KMS-11 (cell line): ENCODE data around the gene MACO1.

Experiments used
- H2AFZ ChIP-seq: fragments of 200-600 bp; sonication (generic); 2 replicates; pipeline ENCODE4 v1.6.1; 2016; ENCODE audit warnings: antibody characterized with exemption, mixed run types, low read depth
- H3K27ac ChIP-seq: fragments of 200-600 bp; sonication (generic); 2 replicates; pipeline ENCODE4 v1.6.1; 2016; ENCODE audit warnings: mild to moderate bottlenecking, mixed run types
- H3K27me3 ChIP-seq: fragments of 200-600 bp; sonication (generic); 2 replicates; pipeline ENCODE4 v1.6.1; 2017; ENCODE audit warnings: mild to moderate bottlenecking, low read depth, mixed run types, moderate library complexity; ENCODE audit not compliant: insufficient read depth
- H3K36me3 ChIP-seq: fragments of 200-600 bp; sonication (generic); 2 replicates; pipeline ENCODE4 v1.6.1; 2017; ENCODE audit warnings: mild to moderate bottlenecking, mixed run types; ENCODE audit not compliant: insufficient read depth
- H3K4me1 ChIP-seq: fragments of 200-600 bp; sonication (generic); 2 replicates; pipeline ENCODE4 v1.6.1; 2016; ENCODE audit warnings: mild to moderate bottlenecking, low read depth, mixed run types; ENCODE audit not compliant: poor library complexity, severe bottlenecking
- H3K4me2 ChIP-seq: fragments of 200-600 bp; sonication (generic); 2 replicates; pipeline ENCODE4 v1.7.0; 2016; ENCODE audit warnings: mild to moderate bottlenecking, mixed run types
- H3K4me3 ChIP-seq: fragments of 200-600 bp; sonication (generic); IDR thresholded peaks from 2 replicates; pipeline ENCODE4 v1.6.1; 2017; ENCODE audit warnings: low read depth, low read length, mixed read lengths; ENCODE audit not compliant: insufficient read depth
- H3K79me2 ChIP-seq: fragments of 200-600 bp; sonication (generic); 2 replicates; pipeline ENCODE4 v1.6.1; 2016; ENCODE audit warnings: low read depth, mixed run types; ENCODE audit not compliant: insufficient read depth
- H3K9ac ChIP-seq: fragments of 200-600 bp; sonication (generic); 2 replicates; pipeline ENCODE4 v1.6.1; 2016; ENCODE audit warnings: mild to moderate bottlenecking, mixed run types
- H4K20me1 ChIP-seq: fragments of 200-600 bp; sonication (generic); 2 replicates; pipeline ENCODE4 v1.6.1; 2016; ENCODE audit warnings: mild to moderate bottlenecking, mixed run types; ENCODE audit not compliant: insufficient read depth
- TF ChIP-seq, protein P1 (sequence below): fragments of 200-600 bp; sonication (generic); conservative IDR thresholded peaks from 2 replicates; pipeline ENCODE4 v1.6.1; 2017; ENCODE audit warnings: low read depth, mild to moderate bottlenecking, antibody characterized with exemption, low read length, moderate library complexity, mixed read lengths

The MACO1 gene

DNA sequence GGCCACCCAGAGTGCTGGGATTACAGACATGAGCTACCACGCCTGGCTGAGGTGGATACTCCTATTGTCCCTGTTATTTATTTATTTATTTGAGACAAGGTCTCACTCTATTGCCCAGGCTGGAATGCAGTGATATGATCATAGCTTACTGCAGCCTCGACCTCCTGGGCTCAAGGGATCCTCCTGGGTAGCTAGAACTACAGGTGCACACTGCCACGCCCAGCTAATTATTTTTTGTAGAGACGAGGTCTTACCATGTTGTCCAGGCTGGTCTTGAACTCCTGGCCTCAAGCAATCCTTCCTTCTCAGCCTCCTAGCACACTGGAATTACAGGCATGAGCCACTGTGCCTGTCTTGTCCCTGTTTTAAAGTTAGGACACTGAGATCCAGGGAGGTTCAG, 117.9 kb downstream of the MACO1 start:
- no peaks in the 10 kb centered on the region for H3K27me3 ChIP-seq
- H2AFZ ChIP-seq: no peak overlapping the region
- H3K36me3 ChIP-seq: no peaks in the 10 kb centered on the region
- no peaks in the 10 kb centered on the region for H4K20me1 ChIP-seq
- TF ChIP-seq, protein P1, sequence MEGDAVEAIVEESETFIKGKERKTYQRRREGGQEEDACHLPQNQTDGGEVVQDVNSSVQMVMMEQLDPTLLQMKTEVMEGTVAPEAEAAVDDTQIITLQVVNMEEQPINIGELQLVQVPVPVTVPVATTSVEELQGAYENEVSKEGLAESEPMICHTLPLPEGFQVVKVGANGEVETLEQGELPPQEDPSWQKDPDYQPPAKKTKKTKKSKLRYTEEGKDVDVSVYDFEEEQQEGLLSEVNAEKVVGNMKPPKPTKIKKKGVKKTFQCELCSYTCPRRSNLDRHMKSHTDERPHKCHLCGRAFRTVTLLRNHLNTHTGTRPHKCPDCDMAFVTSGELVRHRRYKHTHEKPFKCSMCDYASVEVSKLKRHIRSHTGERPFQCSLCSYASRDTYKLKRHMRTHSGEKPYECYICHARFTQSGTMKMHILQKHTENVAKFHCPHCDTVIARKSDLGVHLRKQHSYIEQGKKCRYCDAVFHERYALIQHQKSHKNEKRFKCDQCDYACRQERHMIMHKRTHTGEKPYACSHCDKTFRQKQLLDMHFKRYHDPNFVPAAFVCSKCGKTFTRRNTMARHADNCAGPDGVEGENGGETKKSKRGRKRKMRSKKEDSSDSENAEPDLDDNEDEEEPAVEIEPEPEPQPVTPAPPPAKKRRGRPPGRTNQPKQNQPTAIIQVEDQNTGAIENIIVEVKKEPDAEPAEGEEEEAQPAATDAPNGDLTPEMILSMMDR: no peak
- peak overlapping the region; percentile 99 for H3K27ac ChIP-seq
- peak overlapping the region; percentile 77 for H3K9ac ChIP-seq
- H3K4me1 ChIP-seq: peaks cover 86% of the 10 kb centered on the region
- H3K4me3 ChIP-seq: no peak overlapping the region
- peak overlapping the region; percentile 94 for H3K4me2 ChIP-seq
- peaks cover 83% of the 10 kb centered on the region for H3K79me2 ChIP-seq

DNA sequence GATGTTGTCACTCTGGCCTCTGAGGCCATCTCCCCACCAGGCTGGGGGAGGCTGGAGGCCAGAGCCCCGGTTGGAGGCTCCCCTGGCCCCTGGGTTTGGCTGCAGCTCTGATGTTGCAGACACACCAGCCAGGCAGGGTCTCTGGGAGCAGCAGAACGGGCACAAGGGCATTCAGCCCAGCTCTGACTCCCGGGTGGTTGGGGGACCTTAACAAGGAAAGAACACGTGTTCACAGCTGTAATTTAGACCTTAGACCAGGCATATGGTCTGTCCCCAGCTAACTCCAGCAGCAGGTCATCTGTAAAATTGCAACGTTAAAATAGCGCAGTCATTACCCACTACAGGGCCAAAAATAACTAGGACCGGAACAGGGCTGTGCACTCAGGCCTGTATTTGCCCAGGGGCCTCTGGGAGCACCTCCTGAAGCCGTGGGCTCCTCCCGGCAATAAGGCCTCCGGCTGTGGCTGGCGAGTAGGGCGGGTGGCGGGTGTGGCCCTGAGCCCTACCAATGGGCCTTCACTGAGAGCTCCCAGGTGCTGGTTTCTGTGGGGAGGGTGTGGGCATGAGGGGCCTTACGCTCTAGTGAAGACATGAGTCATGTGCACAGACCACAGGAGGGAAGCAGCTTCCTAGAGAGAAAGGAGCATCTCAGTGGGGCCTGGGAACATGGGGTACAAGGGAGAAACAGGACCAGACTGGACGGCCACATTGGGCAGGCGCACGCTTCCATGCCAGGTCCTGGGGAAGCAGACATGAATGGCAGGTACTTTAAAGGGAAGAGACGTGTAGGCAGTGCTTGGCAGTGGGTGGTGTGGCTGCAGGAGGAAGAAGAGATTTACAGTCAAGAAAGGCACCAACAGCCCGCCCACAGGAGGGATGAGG, 118.8 kb downstream of the MACO1 start:
- peak overlapping the region; percentile 49 for H2AFZ ChIP-seq
- peak overlapping the region; percentile 94 for H3K4me2 ChIP-seq
- no peaks in the 10 kb centered on the region for H4K20me1 ChIP-seq
- H3K79me2 ChIP-seq: peaks cover 84% of the 10 kb centered on the region
- H3K9ac ChIP-seq: peak overlapping the region; percentile 77
- peak overlapping the region; percentile 99 for H3K27ac ChIP-seq
- H3K4me1 ChIP-seq: peaks cover 93% of the 10 kb centered on the region
- no peaks in the 10 kb centered on the region for H3K36me3 ChIP-seq
- no peaks in the 10 kb centered on the region for H3K27me3 ChIP-seq
- TF ChIP-seq, protein P1: no peak
- peak overlapping the region; percentile 81 for H3K4me3 ChIP-seq
